Activated T-helper 1 cell treated with Interleukin-2 at 50 U/mL for 16 hours (primary cell): Measurements from ENCODE around the gene DENND6B.
"Not testable (repeated sequence)": the region's sequence is repeated elsewhere in the genome, so short reads cannot be mapped to it uniquely, and the experiment has no call there.

Experiments used
- DNase-seq: peaks from one replicate; pipeline ENCODE4 v3.0.0-alpha.2; 2020; ENCODE audit warnings: low read depth

The DENND6B gene

DNA sequence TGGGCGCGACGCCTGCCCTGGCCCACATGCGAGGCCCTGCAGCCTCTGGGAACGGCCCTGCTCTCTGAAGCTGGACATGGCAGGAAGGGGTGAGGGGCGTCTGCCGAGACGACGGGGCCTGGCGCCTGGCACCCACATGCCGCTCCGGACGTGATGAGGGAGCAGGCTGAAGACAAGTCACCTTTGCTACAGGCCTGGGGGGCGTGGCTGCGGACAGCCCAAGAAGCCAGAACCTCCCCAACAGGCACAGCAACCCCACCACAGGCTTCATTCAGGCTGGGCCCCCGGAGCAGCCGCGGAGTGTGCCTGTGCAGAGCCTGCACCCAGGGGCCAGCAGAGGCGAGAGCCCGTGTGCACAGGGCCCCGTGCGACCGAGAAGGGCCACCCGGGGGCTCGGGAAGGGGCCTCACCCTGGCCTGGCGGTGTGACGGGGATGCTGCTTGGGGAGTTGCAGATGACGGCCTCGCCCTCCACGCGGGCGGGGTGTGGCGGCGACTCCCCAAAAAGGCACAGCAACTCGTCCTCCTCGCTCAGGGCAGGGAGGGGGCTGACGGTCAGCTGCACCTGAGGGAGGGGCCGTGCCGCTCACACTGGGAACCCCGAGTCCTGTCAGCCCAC lies 40.0 kb downstream of the DENND6B start:
- no peak for DNase-seq

DNA sequence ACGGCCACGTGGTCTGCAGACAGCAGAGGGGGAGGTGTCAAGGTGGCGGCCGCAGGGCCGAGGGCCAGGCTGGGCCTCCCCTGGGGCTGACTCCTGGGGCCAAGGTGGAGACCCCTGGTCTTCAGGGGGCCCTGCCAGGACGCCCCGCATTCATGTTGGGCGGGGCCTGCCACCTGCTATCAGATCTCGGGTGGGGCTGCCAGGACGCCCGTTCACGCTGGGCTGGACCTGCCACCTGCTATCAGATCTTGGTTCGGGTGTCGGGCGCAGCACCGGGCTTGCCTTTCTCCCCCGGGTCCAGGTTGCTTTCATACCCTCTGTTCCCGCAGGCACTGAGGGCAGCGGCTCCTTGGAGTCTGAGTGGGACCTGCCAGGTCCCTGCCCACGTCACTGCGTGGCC lies 40.5 kb downstream of the DENND6B start:
- DNase-seq = no peak

DNA sequence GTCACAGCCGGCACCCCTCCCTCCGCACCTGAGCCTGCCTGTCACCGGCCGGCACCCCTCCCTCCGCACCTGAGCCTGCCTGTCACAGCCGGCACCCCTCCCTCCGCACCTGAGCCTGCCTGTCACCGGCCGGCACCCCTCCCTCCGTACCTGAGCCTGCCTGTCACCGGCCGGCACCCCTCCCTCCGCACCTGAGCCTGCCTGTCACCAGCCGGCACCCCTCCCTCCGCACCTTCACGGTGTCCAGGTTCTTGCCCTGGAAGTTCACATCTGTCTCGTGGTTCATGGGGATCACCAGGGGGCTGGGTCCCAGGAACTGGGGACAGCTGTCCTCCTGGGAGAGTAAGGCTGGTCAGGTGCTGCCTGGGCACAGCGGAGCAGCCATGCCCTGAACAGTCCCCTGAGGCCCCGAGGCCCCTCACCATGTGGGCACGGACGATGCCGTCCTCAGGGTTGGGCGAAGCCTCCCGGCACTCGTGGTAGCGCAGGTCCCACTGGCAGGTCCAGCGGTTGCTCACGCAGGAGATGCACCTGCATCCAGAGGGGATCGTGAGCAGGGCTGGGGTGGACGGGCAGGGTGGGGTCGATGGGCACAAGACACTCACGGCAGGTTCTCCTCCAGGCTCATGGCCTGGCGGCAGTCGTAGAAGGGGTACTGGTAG lies 41.1 kb downstream of the DENND6B start:
- DNase-seq = no peak

DNA sequence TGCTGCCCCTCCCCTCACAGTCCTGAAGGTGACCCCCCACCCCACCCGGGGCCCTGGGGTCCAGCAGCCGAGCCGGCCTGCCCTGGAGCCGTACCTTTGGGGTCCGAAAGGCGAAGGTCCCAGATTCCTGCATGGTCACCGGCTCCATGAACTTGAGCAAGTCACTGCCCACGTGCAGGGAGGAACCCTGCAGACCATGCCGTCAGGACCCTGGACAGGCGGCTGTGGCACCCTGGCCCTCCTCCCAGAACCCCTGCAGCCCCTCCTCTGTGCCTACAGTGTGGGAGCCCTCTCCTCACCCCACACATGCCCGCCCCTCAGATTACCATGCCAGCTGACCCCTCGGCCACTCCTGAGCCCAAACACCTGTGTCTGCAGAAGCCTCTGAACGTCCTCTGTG lies 42.3 kb downstream of the DENND6B start:
- DNase-seq = no peak

DNA sequence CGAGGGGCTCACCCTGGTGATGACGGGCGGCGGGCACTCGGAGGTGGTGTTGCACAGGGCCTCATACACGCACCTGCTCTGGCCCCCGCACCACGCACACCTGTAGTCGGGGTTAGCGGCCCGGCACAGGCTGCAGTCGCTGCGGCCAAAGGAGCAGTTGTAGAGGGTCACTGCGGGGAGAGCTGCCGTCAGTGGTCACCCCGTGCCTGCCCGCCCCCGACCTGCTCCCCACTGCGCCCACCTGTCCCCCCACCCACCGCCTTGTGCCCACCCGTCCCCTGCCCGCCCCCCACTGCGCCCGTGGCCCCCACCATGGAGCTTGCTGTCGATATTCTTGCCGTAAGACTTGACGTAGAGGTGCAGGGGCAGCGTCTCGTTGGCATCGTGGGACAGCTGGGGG lies 43.0 kb downstream of the DENND6B start:
- no peak for DNase-seq

GRCh38 chr22:50282361-50283155 lies 44.3 kb downstream of the DENND6B start:
- no peak for DNase-seq

GRCh38 chr22:50281957-50282356 lies 44.9 kb downstream of the DENND6B start:
- DNase-seq = no peak

GRCh38 chr22:50281384-50281760 lies 45.4 kb downstream of the DENND6B start:
- DNase-seq = no peak

DNA sequence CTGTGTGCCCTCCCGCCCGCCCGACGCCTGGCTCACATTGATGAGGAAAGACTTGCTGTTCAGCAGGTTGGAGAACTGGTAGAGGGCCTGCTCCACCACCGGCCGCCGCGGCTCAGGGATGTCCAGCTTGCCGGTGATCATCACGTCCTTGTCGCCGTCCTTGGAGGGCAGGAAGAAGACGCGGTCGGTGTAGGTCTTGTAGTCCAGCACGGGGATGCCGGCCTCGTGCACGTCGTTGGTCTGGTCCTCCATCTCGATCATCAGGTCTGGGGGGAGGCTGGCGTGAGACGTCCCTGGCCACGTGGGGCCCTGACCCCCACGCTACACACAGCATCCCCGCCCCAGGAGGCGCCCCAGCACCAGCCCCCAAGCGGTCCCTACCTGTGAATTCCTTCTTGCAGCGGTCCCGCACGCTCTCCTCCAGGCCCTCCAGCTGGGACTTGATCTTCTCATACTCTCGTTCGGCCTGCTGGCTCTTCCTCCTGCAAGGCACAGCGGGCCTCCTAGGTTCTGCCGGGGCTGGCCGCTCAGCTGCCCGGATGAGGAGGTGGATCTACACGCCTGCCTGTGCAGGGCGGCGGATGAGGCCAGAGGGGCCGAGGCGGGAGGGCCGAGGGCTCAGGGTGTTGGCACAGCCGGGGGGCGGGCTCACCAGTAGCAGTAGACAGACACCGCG lies 46.0 kb downstream of the DENND6B start:
- DNase-seq = no peak

DNA sequence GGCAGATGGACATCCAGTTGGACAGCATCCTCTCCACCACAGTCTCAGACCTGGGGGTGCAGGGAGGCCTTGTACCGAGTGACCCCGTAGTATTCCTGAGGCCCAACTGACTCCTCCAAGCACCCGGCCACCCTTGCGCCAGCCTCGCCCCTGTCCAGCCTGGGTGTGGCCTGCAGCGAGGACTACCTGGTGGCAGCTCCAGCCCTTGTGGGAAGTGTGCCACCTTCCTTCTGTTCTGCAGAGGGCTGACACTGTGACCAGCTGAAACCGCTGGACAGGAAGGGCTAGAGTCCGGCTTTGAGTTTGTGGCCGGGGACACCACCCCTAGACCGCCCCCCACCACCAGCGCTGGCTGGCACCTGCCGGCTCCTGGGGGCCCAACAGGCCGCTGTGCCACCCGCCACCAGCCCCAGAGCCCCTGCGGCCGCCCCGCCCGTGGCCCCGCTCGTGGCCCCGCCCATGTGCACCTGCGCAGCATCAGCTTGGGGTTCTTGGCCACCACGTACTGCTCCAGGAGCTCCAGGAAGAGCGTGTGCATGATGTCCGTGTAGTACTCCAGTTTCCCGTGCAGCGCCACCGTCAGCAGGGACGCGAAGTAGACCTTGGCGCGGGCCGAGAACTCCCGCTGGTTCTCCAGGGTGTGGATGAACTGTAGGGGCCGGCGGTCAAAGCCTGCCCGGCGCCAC lies 46.6 kb downstream of the DENND6B start:
- no peak for DNase-seq

DNA sequence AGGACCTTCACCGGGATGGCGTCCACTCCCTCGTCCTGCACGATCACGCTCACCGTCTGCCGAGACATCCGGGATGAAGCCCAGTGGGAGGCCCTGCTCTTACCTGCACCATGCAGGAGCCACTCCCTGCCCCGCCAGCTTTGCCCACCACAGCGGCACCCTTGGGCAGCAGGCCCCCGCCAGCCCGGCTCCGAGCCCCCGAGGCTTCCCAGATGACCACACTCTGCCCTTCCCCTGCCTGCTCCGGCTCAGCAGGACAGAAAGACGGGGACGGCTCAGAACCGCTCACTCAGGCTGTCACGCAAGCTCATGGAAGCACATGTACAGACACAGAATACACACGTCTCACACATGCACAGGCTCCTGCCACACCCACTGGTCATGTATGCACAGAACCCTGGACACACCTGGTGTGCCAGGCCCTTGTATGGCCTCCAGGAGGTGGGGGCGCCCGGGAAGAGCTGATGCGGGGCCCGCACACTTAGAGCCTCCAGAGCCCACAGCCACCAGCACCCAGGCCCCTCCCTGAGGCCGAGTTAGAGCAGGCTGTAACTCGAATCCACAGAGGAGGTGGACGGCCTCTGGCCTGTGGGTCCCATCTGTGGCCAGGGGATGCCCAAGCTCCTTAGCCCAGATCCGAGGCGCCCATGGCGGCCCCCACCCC lies 47.7 kb downstream of the DENND6B start:
- no peak for DNase-seq

GRCh38 chr22:50278461-50278860 lies 48.4 kb downstream of the DENND6B start:
- DNase-seq = no peak

- DNase-seq = no peak
Measured at GRCh38 chr22:50277761-50278160, 49.1 kb downstream of the DENND6B start.

- DNase-seq = no peak
Measured at GRCh38 chr22:50276143-50276542, 50.7 kb downstream of the DENND6B start.

DNA sequence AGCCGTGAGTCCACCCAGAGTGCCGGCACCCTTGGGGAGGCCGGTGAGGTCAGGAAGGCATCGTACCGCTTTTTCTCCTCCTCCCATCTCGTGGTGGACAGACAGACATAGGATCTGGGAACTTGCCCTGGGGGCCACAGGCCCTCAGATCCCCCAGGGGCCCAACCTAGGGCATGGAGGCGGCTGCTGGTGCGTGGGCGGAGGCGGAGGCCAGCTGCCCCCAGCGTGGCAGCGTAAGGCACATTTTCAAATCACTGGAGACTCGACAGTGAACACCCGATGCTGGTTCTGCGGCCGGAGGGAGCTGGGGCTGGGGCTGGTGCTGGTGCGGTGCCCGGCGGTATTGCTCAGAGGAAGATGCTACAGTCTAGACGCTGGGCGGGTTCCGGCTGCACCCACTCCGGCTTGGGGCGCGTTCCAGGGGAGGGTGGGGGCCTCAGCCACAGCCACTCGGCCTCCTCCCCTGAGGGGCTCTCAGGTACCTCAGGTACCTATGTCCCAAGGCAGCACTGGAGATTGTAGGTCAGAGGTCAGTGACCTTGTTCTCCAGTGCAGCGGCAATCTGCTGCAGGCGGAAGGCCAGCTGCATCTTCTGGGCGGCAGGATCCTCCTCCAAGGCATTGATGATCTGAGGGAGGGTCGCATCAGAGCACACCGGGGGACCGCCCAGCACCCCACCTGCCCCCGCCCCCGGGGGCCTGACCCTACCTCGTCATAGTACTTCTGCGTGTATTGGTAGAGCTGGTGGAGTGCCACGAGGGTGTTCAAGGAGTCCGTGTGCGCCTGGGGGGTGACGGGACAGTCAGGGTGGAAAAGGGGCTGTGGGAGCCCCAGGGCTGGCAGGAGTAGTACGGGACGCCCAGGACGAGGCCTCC lies 51.4 kb downstream of the DENND6B start:
- DNase-seq = no peak

GRCh38 chr22:50274771-50275170 lies 52.0 kb downstream of the DENND6B start:
- DNase-seq = no peak

DNA sequence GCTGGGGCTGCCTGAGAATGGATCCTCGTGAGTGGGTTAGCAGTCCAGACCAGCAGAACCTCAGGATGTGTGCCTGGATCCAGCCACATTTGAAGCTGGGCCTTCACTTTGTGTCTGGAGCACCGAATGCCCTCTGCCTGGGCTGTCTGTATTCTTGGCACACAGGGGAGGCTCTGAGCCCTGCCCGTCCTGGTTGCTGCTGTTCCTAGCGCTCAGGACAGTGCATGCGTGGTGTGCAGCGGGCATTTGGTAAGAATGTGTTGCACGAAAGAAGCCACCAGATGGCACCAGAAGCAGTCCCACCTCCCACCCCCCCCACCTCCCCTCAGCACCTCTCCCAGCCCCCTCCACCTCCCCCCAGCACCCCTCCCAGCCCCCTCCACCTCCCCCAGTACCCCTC lies 52.5 kb downstream of the DENND6B start:
- no peak for DNase-seq

- DNase-seq = not testable (repeated sequence)
Measured at GRCh38 chr22:50273781-50274180, 53.0 kb downstream of the DENND6B start.

DNA sequence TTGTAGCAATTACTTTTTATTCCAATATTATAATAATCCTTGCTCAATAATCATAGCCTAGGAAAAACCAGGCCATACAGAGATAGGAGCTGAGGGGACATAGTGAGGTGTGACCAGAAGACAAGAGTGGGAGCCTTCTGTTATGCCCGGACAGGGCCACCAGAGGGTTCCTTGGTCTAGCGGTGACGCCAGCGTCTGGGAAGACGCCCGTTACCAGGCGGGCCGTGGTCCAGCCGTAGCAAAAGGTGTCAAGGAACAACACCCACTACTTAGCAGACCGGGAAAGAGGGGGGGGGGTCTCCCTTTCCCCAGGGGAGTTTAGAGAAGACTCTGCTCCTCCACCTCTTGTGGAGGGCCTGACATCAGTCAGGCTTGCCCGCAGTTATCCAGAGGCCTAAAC lies 53.5 kb downstream of the DENND6B start:
- DNase-seq = not testable (repeated sequence)

DNA sequence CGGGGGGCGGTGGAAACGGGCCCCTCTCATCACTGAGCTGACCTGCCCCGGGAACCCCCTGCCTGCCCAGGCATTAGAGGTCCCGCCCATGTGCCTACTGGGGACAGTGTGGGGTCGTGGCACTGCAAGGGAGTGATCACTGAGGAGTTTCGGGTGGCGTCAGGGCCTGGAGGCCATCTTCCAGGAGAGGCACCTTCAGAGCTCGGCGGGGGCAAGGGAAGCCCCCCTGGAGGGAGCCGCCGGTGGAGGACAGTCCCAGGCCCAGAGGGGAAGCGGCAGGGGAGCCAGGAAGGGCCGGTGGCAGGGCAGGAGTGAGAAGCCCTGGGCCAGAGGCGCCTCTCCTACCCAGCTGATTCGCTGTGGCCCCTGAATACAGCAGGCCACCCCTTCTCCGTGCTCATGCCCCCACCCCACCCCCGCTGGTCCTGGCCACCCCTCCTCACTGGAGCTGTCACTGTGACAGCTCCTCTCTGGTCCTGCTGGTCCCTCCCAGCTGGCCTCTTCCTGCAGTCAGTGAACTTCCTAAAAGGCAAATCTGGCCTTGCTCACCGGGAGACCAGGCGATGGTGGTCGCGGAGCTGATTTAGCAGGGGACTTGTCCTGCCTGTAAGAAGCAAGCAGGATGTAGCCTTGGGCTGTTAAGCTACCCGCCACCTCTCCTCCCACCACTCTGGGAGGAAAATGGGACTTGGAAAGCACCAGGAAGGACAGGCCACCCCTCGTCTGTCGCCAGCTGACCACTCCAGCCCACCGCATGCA lies 54.6 kb downstream of the DENND6B start:
- DNase-seq = no peak
